Endothelial cell of umbilical vein (primary cell): ENCODE measurements around the gene B4GALT5.

Experiments
- JUN ChIP-seq: IDR thresholded peaks from 2 replicates; pipeline ENCODE4 v1.6.1; 2011; ENCODE audit warnings: borderline replicate concordance, low read depth; ENCODE audit not compliant: insufficient read length, insufficient read depth
- MAX ChIP-seq: IDR thresholded peaks from 2 replicates; pipeline ENCODE4 v1.6.1; 2011; ENCODE audit not compliant: insufficient read depth, insufficient read length
- POLR2A ChIP-seq: IDR thresholded peaks from 2 replicates; pipeline ENCODE4 v1.6.1; 2012; ENCODE audit warnings: low read depth, mild to moderate bottlenecking, control low read depth, low read length
- POLR2AphosphoS5 ChIP-seq: IDR thresholded peaks from 2 replicates; pipeline ENCODE4 v1.6.1; 2012; ENCODE audit warnings: low read depth, mild to moderate bottlenecking, control low read depth, low read length, moderate library complexity; ENCODE audit not compliant: insufficient read depth
- TF ChIP-seq, protein P1 (sequence below), 2 donors: IDR thresholded peaks; 1 replicate in 1 of 2; 2 replicates in 1 of 2; pipeline ENCODE4 v1.5.1; 2011; ENCODE audit warnings: low read length in 2 of 2, mild to moderate bottlenecking in 2 of 2, moderate library complexity in 2 of 2, control low read depth in 1 of 2, inconsistent platforms in 1 of 2, low read depth in 1 of 2; ENCODE audit not compliant: insufficient read depth in 1 of 2; ENCODE audit errors: extremely low read depth in 1 of 2

- TF ChIP-seq, protein P1, sequence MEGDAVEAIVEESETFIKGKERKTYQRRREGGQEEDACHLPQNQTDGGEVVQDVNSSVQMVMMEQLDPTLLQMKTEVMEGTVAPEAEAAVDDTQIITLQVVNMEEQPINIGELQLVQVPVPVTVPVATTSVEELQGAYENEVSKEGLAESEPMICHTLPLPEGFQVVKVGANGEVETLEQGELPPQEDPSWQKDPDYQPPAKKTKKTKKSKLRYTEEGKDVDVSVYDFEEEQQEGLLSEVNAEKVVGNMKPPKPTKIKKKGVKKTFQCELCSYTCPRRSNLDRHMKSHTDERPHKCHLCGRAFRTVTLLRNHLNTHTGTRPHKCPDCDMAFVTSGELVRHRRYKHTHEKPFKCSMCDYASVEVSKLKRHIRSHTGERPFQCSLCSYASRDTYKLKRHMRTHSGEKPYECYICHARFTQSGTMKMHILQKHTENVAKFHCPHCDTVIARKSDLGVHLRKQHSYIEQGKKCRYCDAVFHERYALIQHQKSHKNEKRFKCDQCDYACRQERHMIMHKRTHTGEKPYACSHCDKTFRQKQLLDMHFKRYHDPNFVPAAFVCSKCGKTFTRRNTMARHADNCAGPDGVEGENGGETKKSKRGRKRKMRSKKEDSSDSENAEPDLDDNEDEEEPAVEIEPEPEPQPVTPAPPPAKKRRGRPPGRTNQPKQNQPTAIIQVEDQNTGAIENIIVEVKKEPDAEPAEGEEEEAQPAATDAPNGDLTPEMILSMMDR (IDR thresholded peaks at IDR 0.05; ENCODE audit: extremely low read depth in 1 of 2, insufficient read depth in 1 of 2, low read depth in 1 of 2, low read length in 2 of 2): no peak
- TF ChIP-seq MAX (no peak), POLR2A (no peak), POLR2AphosphoS5 (no peak), JUN (no peak)
Measured at GRCh38 chr20:49593466-49594142, 120.1 kb downstream of the B4GALT5 start.
